HepG2 (cell line): ENCODE results near the gene SERPINA9. TPM values are rescaled to one million over a fixed set of nuclear protein-coding genes. Genes with fewer than 3 reads are reported as not detected.

Experiments used
- FIP1L1 ChIP-seq: fragments of 200-400 bp; formaldehyde crosslinking; IDR thresholded peaks from 2 replicates; pipeline ENCODE4 v1.6.1; 2018; ENCODE audit warnings: low read depth, mild to moderate bottlenecking, low read length, moderate library complexity, borderline replicate concordance; ENCODE audit not compliant: insufficient read depth
- GLI4 ChIP-seq: sonication (generic); formaldehyde crosslinking; IDR thresholded peaks from 2 replicates; pipeline ENCODE4 v1.5.1; 2020; ENCODE audit warnings: missing genetic modification reagents, mild to moderate bottlenecking, moderate library complexity, borderline replicate concordance
- JDP2 ChIP-seq: sonication (generic); formaldehyde crosslinking; IDR thresholded peaks from 2 replicates; pipeline ENCODE4 v1.8.1; 2022; ENCODE audit warnings: missing genetic modification reagents, borderline replicate concordance
- KDM4B ChIP-seq: sonication (generic); formaldehyde crosslinking; IDR thresholded peaks from 2 replicates; pipeline ENCODE4 v1.4.0; 2020; ENCODE audit warnings: missing genetic modification reagents
- KLF9 ChIP-seq: IDR thresholded peaks from 2 replicates; pipeline ENCODE4 v1.6.1; 2016; ENCODE audit warnings: low read depth
- NR3C1 ChIP-seq: sonication (generic); formaldehyde crosslinking; IDR thresholded peaks from 2 replicates; pipeline ENCODE4 v1.4.0; 2020; ENCODE audit warnings: missing genetic modification reagents
- PAX8 ChIP-seq: sonication (generic); formaldehyde crosslinking; IDR thresholded peaks from 2 replicates; pipeline ENCODE4 v1.8.0; 2022; ENCODE audit warnings: mild to moderate bottlenecking, missing genetic modification reagents, borderline replicate concordance
- PHB2 ChIP-seq: fragments of 450-650 bp; IDR thresholded peaks from 2 replicates; pipeline ENCODE4 v1.6.1; 2018; ENCODE audit not compliant: partially characterized antibody
- PHF5A ChIP-seq: IDR thresholded peaks from one replicate; pipeline ENCODE4 v1.6.1; 2018; ENCODE audit warnings: low read depth, missing genetic modification reagents; ENCODE audit not compliant: unreplicated experiment
- SAP130 ChIP-seq: IDR thresholded peaks from 2 replicates; pipeline ENCODE4 v1.6.1; 2016; ENCODE audit warnings: low read depth
- YEATS4 ChIP-seq: sonication (generic); formaldehyde crosslinking; IDR thresholded peaks from 2 replicates; pipeline ENCODE4 v1.4.0; 2020; ENCODE audit warnings: missing genetic modification reagents, borderline replicate concordance
- ZNF552 ChIP-seq: sonication (generic); formaldehyde crosslinking; IDR thresholded peaks from 2 replicates; pipeline ENCODE4 v1.9.0; 2022; ENCODE audit warnings: missing genetic modification reagents, mild to moderate bottlenecking, borderline replicate concordance
- ZNF687 ChIP-seq: sonication (generic); formaldehyde crosslinking; IDR thresholded peaks from 2 replicates; pipeline ENCODE4 v1.5.1; 2020; ENCODE audit warnings: mild to moderate bottlenecking, missing genetic modification reagents, moderate library complexity
- ZSCAN25 ChIP-seq: sonication (generic); formaldehyde crosslinking; IDR thresholded peaks from 2 replicates; pipeline ENCODE4 v1.8.0; 2022; ENCODE audit warnings: mild to moderate bottlenecking, missing genetic modification reagents
- polyA plus RNA-seq, 8 experiments: library from polyadenylated mRNA; depleted of rRNA in 3 of 8; stranded (reverse) in 7 of 8; unstranded in 1 of 8; fragments of >200 nt; fragmentation: Illumina TruSeq in 4 of 8; extraction: Trizol in 4 of 8; gene quantifications; 2 replicates each; pipeline versions ENCODE4 v1.2.1 to v1.2.3, GENCODE V29; 2011 to 2016; ENCODE audit warnings: low read depth in 4 of 8, missing spikeins in 1 of 8, mixed read lengths in 1 of 8; ENCODE audit not compliant: insufficient read depth in 1 of 8
- total RNA-seq, 5 experiments: library from RNA; depleted of rRNA; stranded (reverse); fragments of >200 nt; fragmentation: Illumina TruSeq; extraction: Trizol; gene quantifications; 2 replicates each; pipeline ENCODE4 v1.2.3, GENCODE V29; 2016; ENCODE audit warnings: low read depth in 1 of 5
- TF ChIP-seq, protein P1 (sequence below): sonication (generic); formaldehyde crosslinking; conservative IDR thresholded peaks from 2 replicates; pipeline ENCODE4 v1.4.0; 2020; ENCODE audit warnings: mild to moderate bottlenecking, missing genetic modification reagents, moderate library complexity
- TF ChIP-seq, protein P2 (sequence below): sonication (generic); formaldehyde crosslinking; IDR thresholded peaks from 2 replicates; pipeline ENCODE4 v1.8.0; 2022; ENCODE audit warnings: missing genetic modification reagents, mild to moderate bottlenecking, borderline replicate concordance
- TF ChIP-seq, protein P3 (sequence below): sonication (generic); formaldehyde crosslinking; IDR thresholded peaks from 2 replicates; pipeline ENCODE4 v1.4.0; 2020; ENCODE audit warnings: low read depth, mild to moderate bottlenecking, missing genetic modification reagents
- TF ChIP-seq, protein P4 (sequence below): sonication (generic); formaldehyde crosslinking; IDR thresholded peaks from 2 replicates; pipeline ENCODE4 v1.4.0; 2020; ENCODE audit warnings: missing genetic modification reagents

Gene SERPINA9
- total and polyA plus RNA-seq, 2 of the 13 experiments (the other 11 are each of a cell fraction or from before 2014, with no cell fraction given) = 0.21 TPM; not detected in 1

GRCh38 chr14:94451091-94451771 lies 24.8 kb downstream of the SERPINA9 start (continued):
- TF ChIP-seq ZNF687 (no peak; the same call in 1 of the 2 replicates), FIP1L1 (no peak), PAX8 (CRISPR knock-in tag) (no peak), PHF5A (CRISPR knock-in tag) (no peak), ZSCAN25 (CRISPR knock-in tag) (peak; percentile 52; the same call in 1 of the 2 replicates), NR3C1 (CRISPR knock-in tag) (no peak), SAP130 (CRISPR knock-in tag) (peak; percentile 92), JDP2 (no peak), ZNF552 (no peak), YEATS4 (CRISPR knock-in tag) (no peak), PHB2 (no peak), GLI4 (CRISPR knock-in tag) (peak; percentile 76; the same call in 1 of the 2 replicates), KLF9 (CRISPR knock-in tag) (peak; percentile 88), KDM4B (CRISPR knock-in tag) (no peak)
- TF ChIP-seq, protein P1, sequence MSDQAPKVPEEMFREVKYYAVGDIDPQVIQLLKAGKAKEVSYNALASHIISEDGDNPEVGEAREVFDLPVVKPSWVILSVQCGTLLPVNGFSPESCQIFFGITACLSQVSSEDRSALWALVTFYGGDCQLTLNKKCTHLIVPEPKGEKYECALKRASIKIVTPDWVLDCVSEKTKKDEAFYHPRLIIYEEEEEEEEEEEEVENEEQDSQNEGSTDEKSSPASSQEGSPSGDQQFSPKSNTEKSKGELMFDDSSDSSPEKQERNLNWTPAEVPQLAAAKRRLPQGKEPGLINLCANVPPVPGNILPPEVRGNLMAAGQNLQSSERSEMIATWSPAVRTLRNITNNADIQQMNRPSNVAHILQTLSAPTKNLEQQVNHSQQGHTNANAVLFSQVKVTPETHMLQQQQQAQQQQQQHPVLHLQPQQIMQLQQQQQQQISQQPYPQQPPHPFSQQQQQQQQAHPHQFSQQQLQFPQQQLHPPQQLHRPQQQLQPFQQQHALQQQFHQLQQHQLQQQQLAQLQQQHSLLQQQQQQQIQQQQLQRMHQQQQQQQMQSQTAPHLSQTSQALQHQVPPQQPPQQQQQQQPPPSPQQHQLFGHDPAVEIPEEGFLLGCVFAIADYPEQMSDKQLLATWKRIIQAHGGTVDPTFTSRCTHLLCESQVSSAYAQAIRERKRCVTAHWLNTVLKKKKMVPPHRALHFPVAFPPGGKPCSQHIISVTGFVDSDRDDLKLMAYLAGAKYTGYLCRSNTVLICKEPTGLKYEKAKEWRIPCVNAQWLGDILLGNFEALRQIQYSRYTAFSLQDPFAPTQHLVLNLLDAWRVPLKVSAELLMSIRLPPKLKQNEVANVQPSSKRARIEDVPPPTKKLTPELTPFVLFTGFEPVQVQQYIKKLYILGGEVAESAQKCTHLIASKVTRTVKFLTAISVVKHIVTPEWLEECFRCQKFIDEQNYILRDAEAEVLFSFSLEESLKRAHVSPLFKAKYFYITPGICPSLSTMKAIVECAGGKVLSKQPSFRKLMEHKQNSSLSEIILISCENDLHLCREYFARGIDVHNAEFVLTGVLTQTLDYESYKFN (CRISPR knock-in tag) = no peak; the same call in 1 of the 2 replicates
- TF ChIP-seq, protein P2, sequence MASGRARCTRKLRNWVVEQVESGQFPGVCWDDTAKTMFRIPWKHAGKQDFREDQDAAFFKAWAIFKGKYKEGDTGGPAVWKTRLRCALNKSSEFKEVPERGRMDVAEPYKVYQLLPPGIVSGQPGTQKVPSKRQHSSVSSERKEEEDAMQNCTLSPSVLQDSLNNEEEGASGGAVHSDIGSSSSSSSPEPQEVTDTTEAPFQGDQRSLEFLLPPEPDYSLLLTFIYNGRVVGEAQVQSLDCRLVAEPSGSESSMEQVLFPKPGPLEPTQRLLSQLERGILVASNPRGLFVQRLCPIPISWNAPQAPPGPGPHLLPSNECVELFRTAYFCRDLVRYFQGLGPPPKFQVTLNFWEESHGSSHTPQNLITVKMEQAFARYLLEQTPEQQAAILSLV (CRISPR knock-in tag) = peak; percentile 81; the same call in 1 of the 2 replicates
- TF ChIP-seq, protein P3, sequence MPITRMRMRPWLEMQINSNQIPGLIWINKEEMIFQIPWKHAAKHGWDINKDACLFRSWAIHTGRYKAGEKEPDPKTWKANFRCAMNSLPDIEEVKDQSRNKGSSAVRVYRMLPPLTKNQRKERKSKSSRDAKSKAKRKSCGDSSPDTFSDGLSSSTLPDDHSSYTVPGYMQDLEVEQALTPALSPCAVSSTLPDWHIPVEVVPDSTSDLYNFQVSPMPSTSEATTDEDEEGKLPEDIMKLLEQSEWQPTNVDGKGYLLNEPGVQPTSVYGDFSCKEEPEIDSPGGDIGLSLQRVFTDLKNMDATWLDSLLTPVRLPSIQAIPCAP (CRISPR knock-in tag) = no peak
- TF ChIP-seq, protein P4, sequence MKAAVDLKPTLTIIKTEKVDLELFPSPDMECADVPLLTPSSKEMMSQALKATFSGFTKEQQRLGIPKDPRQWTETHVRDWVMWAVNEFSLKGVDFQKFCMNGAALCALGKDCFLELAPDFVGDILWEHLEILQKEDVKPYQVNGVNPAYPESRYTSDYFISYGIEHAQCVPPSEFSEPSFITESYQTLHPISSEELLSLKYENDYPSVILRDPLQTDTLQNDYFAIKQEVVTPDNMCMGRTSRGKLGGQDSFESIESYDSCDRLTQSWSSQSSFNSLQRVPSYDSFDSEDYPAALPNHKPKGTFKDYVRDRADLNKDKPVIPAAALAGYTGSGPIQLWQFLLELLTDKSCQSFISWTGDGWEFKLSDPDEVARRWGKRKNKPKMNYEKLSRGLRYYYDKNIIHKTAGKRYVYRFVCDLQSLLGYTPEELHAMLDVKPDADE = no peak
